SKM-1 treated with dmso at 0.1 percent for 144 hours (cell line): ENCODE data around the gene DGKD.

Experiments
- DNase-seq: peaks from one replicate; lab custom pipeline; 2025; ENCODE audit not compliant: unreplicated experiment; lab: John Stamatoyannopoulos, UW

DGKD gene

GRCh38 chr2:233492751-233493150, 138.5 kb downstream of the DGKD start:
- DNase-seq, result no peak

DNA sequence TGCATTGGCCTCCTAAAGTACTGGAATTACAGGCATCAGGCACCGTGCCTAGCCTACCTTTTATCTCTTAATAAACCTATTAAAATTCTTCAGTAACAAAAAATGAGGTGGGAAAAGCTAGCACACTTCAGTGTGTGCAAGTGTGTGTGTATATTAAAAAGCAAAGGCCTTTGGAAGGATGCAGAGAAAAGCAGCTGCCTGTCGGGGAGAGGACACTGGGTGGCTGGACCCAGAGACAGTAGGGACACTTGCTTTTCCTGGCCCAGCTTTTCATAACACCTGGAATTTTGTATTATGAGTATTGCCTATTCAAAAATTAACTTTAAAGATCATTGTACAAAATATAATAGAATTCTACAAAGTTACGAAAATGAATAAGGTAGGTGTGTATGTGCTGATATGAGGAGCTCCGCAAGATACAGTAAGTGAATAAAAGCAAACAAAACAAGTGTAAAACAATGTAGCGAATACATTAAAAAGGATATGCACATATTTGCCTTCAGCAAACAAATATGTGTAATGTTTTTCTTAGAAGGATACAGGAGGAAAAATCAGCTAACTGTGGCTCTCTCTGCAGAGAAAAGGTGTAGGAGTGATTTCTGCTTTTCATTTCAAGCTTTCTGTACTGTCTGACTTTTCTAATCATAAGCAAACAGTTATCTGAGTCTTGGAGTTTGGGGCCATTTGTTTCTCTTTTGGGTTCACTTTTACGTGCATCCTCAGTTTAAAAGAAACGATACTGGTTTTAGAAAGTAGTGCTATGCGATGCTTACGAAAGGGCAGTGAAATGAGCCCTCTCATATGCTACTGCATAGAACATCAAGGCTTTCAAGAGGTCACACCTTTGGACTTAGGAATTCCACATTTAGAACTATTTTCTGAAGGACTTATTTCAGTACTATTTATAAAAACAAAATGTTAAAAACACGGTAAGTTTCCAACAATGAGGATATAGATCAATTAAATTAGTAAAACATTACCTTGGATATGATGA, 141.5 kb downstream of the DGKD start:
- no peak for DNase-seq

- no peak for DNase-seq
These were observed 143.4 kb downstream of the DGKD start for GRCh38 chr2:233497692-233498091.

GRCh38 chr2:233498126-233498525, 143.8 kb downstream of the DGKD start:
- no peak for DNase-seq

- DNase-seq, result no peak
These were observed 145.6 kb downstream of the DGKD start for GRCh38 chr2:233499928-233500327.

- no peak for DNase-seq
These were observed 147.1 kb downstream of the DGKD start for GRCh38 chr2:233501198-233502076.

DNA sequence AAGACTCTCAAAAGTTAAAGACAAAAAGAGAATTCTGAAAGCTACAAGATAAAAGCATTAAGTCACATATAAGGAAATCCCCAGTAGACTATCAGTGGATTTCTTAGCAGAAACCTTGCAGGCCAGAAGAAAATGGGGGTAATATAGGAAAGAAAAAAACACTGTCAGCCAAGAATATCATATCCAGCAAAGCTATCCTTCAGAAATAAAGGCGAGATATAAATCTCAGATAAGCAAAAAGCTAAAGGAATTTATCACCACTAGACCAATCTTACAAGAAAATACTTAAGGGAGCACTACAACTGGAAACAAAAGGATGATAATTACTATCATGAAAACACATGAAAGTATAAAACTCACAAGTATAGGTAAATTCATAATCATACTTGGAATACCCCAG, 149.2 kb downstream of the DGKD start:
- no peak for DNase-seq

GRCh38 chr2:233503947-233504637, 149.8 kb downstream of the DGKD start:
- no peak for DNase-seq

DNA sequence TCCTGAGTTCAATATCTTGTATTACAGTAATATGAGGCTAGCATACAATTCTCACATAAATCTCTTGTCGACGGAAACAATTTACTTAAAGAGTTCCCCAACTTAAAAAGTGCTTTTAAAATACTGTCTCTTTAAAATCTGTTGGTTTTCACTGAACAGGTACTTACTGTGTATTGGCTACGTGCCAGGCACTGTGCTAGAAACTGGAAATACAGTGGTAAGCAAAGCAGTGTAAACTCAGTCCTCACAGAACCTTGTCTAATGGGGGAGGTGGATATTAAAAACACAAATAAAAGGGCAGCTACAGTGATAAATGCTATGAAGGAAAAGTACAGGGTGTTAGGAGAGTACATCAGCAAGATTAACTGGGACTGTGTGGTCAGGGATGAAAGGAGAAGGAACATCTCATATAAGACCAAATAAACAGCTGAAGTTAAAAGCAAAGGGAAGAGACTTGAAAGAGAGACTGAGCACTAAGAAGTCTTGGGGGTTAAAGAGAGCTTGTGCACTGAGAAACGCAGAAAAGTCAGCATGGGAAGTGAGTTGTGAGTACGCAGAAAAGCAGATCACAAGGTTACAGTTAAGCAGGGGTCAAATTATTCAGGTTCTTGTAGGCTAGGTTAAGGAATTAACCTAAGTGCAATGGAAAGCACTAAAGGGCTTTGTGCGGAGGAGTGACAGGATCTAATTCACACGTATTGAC, 159.8 kb downstream of the DGKD start:
- DNase-seq, result no peak

GRCh38 chr2:233519787-233520611, 165.7 kb downstream of the DGKD start:
- DNase-seq, result no peak
